Central memory CD8-positive, alpha-beta T cell (primary cell): ENCODE data around the gene MTHFD2L.

ENCODE experiments used
- ATAC-seq: fragments of 150-1000 bp; cut with Tn5 transposase; replicated peaks from 2 replicates; pipeline ENCODE4 v1.10.0; 2022; ENCODE audit warnings: mild to moderate bottlenecking, moderate FRiP score, moderate number of reproducible peaks; ENCODE audit not compliant: poor library complexity, severe bottlenecking; ENCODE audit errors: extremely low read depth
- DNase-seq, 2 donors: peaks; one replicate each; pipeline ENCODE4 v3.0.0; 2021; ENCODE audit warnings: low spot score in 2 of 2
- H3K27ac Mint-ChIP-seq: one replicate; pipeline ENCODE4 v1.8.0; 2022; ENCODE audit warnings: low read depth, mild to moderate bottlenecking, moderate library complexity, mixed read lengths
- H3K27me3 Mint-ChIP-seq: one replicate; pipeline ENCODE4 v1.8.0; 2022; ENCODE audit warnings: mixed read lengths
- H3K36me3 Mint-ChIP-seq: one replicate; pipeline ENCODE4 v1.8.0; 2022; ENCODE audit warnings: mild to moderate bottlenecking, moderate library complexity, mixed read lengths; ENCODE audit not compliant: insufficient read depth
- H3K4me1 Mint-ChIP-seq: one replicate; pipeline ENCODE4 v1.8.0; 2022; ENCODE audit warnings: mixed read lengths
- H3K4me3 Mint-ChIP-seq: one replicate; pipeline ENCODE4 v1.8.0; 2022; ENCODE audit warnings: mild to moderate bottlenecking, moderate library complexity, mixed read lengths
- H3K9me3 Mint-ChIP-seq: one replicate; pipeline ENCODE4 v1.8.0; 2022; ENCODE audit warnings: mixed read lengths

MTHFD2L gene

DNA sequence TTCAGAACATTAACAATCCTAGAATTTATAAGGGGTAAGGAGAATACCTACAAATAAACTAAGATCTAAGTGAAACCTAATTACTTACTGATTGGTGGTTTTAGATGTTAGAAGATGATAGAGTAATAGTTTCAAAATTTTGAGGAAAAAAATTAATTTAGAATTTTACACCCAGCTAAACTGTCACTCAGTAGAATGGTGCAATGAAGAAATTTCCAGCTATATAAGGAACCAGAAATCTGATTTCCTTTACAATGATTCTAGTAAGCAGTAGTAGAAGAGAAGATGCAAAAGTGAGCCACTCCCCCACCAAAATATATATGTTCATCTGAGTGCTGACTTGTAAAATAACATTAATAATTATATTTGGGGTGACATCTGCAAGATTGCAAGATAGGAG, 95.0 kb downstream of the MTHFD2L start:
- Mint-ChIP-seq H3K9me3 (peaks cover 20% of the 10 kb centered on the region), H3K4me3 (no peak overlapping the region), H3K27me3 (no peaks in the 10 kb centered on the region), H3K4me1 (no peaks in the 10 kb centered on the region), H3K36me3 (no peaks in the 10 kb centered on the region), H3K27ac (no peak overlapping the region)
- DNase-seq, result no peak
- ATAC-seq, result no peak

DNA sequence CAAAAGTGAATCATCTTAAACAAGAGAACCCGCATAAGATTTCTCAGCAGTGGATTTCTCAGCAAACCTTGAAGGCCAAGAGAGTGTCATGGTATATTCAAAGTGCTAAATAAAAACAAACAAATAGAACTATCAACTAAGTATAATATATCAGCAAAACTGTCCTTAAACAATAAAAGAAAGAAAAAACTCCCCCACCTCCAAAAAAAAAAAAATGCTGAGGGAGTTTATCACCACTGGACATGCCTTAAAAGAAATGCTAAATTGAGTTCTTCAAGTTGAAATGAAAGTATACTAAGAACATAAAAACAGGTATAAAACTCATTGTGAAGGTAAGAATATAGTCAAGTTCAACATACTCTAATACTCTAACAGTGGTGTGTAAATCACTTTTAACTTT, 96.5 kb downstream of the MTHFD2L start:
- no peak for DNase-seq
- Mint-ChIP-seq H3K27me3 (no peaks in the 10 kb centered on the region), H3K4me3 (no peak overlapping the region), H3K4me1 (no peaks in the 10 kb centered on the region), H3K36me3 (no peaks in the 10 kb centered on the region), H3K27ac (no peak overlapping the region), H3K9me3 (peaks cover 20% of the 10 kb centered on the region)
- no peak for ATAC-seq

DNA sequence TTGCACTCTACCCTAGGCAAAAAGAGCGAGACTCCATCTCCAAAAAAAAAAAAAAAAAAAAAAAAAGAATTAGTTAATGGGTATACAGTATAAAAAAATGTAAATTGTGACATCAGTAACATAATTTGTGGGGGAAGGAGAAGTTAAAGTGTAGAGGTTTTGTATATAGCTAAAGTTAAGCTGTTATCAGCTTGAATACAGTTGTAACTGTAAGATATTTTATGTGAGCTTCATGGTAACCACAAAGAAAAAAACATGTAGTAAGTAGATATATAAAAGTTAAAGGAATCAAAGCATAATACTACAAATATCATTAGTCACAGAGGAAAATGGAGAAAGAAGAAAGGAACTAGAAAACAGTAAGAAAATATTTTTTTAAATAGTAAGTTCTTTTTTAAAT, 97.2 kb downstream of the MTHFD2L start:
- no peaks in the 10 kb centered on the region for H3K36me3 Mint-ChIP-seq

DNA sequence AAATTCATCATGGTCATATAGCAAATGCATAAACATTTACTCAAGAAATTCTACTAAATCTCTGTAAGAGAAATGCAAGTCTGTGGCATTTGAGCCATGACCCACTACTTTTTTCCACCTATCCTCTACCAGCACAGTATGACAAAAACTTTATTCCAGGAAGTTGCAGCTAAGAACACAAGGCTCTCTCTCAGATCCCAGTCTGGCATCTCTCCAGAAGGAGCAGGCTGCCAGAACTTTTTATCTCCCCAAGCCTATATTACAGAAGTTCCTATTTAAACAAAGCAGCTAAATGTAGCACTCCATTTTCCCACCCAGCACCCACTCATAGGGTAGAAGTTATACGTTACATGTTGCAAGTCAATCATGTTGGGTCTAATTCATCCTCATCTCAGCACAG, 101.0 kb downstream of the MTHFD2L start:
- no peaks in the 10 kb centered on the region for H3K27me3 Mint-ChIP-seq
- no peaks in the 10 kb centered on the region for H3K4me1 Mint-ChIP-seq
- H3K36me3 Mint-ChIP-seq, result no peaks in the 10 kb centered on the region
- DNase-seq, result no peak
- H3K27ac Mint-ChIP-seq, result no peak overlapping the region
- no peak for ATAC-seq
- no peaks in the 10 kb centered on the region for H3K9me3 Mint-ChIP-seq
- no peak overlapping the region for H3K4me3 Mint-ChIP-seq

More for the DNA sequence above, 97.2 kb downstream of the MTHFD2L start:
- no peak overlapping the region for H3K27ac Mint-ChIP-seq
- no peaks in the 10 kb centered on the region for H3K27me3 Mint-ChIP-seq
- no peak for DNase-seq
- H3K4me1 Mint-ChIP-seq, result no peaks in the 10 kb centered on the region
- peaks cover 20% of the 10 kb centered on the region for H3K9me3 Mint-ChIP-seq
- no peak overlapping the region for H3K4me3 Mint-ChIP-seq
- no peak for ATAC-seq

DNA sequence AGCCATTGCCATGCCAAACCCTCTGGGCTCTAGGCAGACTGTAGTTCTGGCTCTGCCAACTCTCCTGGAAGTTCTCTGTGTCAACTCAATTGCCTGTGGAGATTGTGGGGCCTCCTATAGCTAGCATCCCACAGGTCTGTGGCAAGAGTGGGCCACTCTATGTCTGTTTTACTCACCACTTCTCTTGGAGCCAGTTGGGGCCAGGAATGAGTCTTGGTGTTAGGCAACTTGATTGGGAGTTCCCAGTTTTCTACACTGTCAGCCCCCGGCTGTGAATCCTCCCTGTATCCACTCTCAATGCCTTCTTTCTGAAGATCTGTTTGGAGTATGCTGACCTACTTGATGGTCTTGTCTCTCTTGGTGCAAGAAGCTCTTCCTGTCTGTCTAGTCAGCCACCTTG, 102.1 kb downstream of the MTHFD2L start:
- Mint-ChIP-seq H3K4me1 (no peaks in the 10 kb centered on the region), H3K27me3 (no peaks in the 10 kb centered on the region), H3K36me3 (no peaks in the 10 kb centered on the region), H3K9me3 (no peaks in the 10 kb centered on the region), H3K27ac (no peak overlapping the region), H3K4me3 (no peak overlapping the region)
- DNase-seq (no peak), ATAC-seq (no peak)

DNA sequence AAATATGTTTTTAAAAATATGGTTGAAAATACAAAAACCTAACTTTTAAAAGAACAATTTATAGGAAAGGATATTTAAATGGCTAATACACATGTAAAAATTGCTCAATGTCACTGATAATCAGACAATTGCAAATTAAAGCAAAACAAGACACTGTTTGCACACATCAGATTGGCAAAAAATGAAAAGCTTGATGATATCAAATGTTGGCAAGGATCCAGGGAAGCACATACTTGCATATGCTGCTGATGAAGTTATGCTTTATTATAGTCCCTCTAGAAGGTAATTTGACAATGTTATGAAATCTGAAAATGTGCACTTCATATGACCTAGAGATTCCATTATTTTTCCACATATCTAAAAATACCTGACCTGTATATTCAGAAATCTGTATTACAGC, 104.6 kb downstream of the MTHFD2L start:
- ATAC-seq, result no peak
- no peaks in the 10 kb centered on the region for H3K27me3 Mint-ChIP-seq
- H3K9me3 Mint-ChIP-seq, result no peaks in the 10 kb centered on the region
- DNase-seq, result no peak
- H3K27ac Mint-ChIP-seq, result no peak overlapping the region
- H3K4me1 Mint-ChIP-seq, result no peaks in the 10 kb centered on the region
- H3K4me3 Mint-ChIP-seq, result no peak overlapping the region
- no peaks in the 10 kb centered on the region for H3K36me3 Mint-ChIP-seq

DNA sequence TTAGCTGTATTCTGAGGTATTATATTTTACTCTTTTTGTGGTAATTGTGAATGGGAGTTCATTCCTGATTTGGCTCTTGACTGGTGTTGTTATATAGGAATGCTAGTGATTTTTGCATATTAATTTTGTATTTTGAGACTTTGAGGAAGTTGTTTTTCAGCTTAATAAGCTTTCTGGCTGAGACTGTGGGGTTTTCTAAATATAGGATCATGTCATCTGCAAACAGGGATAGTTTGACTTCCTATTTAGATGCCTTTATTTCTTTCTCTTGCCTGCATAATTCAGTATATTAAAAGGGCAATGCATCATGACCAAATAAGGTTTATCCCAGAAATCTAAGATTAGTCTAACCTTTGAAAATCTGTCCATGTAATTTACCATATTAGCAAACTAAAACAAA, 105.6 kb downstream of the MTHFD2L start:
- ATAC-seq, result no peak
- no peaks in the 10 kb centered on the region for H3K9me3 Mint-ChIP-seq
- H3K36me3 Mint-ChIP-seq, result no peaks in the 10 kb centered on the region
- no peak for DNase-seq
- H3K27me3 Mint-ChIP-seq, result no peaks in the 10 kb centered on the region
- no peaks in the 10 kb centered on the region for H3K4me1 Mint-ChIP-seq
- no peak overlapping the region for H3K27ac Mint-ChIP-seq
- H3K4me3 Mint-ChIP-seq, result no peak overlapping the region

DNA sequence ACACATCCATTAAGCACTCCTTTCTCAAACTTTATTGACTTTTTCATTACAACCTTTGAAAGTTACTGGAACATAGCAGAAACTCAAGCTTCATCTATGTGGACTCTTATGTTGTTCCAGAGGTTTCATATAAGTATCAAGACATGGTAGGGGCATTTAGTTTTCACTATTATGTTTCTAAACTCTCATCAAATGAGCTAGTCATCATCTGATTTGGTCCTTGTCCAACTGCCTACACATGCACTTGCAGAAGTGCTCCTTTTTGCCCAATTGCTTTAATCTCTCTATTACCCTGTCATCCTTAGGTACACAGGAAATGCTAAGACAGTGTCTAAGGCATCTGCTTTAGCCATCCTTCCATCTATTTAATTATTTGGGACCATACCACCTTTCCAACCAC, 108.2 kb downstream of the MTHFD2L start:
- DNase-seq, result no peak
- no peak overlapping the region for H3K4me3 Mint-ChIP-seq
- no peaks in the 10 kb centered on the region for H3K4me1 Mint-ChIP-seq
- no peak for ATAC-seq
- no peaks in the 10 kb centered on the region for H3K27me3 Mint-ChIP-seq
- no peak overlapping the region for H3K27ac Mint-ChIP-seq
- H3K36me3 Mint-ChIP-seq, result no peaks in the 10 kb centered on the region
- no peaks in the 10 kb centered on the region for H3K9me3 Mint-ChIP-seq

DNA sequence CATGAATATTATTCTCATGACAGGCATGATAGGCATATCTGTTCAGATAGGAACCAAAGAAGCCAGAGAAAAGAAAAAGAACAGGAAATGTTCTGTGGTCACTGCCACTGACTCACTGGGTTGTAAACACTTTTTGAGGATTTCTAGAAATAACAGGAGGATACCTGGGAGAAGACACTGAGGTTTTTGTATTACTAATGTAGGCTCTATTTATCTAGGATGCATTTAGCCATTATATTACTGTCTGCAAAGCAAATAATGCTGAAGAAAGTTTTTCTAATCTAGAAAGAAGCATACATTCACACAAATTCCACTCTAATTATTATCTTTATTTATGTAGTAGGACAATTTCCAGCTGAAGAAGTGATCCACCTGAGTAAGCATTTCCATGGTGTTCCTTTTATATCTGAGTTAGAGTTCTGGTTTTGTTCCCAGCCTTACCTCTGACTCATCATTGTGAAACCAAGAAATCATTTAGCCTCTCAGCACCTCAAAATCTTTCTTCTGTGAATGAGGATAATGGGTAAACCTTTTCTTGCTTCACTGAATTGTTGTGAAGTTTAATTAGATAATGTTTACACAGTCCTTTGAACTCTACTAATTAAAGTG, 110.2 kb downstream of the MTHFD2L start:
- DNase-seq (no peak), ATAC-seq (no peak)

DNA sequence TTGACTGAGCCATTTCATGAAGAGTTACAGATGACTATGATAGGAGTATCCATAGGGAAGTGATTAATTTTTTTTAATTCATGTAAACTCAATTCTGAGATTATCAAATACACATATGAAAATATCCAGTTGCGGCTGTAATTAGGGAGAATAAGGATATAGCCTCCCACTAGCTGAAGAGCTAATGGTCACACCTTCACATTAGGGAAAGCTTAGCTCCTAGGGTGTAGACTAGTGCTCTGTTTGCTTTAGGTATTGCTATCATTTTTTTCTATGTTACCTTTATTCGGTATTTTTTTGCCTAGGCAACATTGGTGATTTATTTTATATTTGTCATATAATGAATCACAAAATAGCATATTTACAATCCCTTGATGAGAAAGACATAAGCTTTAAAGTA, 110.7 kb downstream of the MTHFD2L start:
- Mint-ChIP-seq H3K9me3 (no peaks in the 10 kb centered on the region), H3K27me3 (no peaks in the 10 kb centered on the region)

More for the DNA sequence above, 110.2 kb downstream of the MTHFD2L start:
- Mint-ChIP-seq H3K36me3 (no peaks in the 10 kb centered on the region), H3K9me3 (no peaks in the 10 kb centered on the region), H3K27me3 (no peaks in the 10 kb centered on the region), H3K27ac (no peak overlapping the region), H3K4me3 (no peak overlapping the region), H3K4me1 (no peaks in the 10 kb centered on the region)

DNA sequence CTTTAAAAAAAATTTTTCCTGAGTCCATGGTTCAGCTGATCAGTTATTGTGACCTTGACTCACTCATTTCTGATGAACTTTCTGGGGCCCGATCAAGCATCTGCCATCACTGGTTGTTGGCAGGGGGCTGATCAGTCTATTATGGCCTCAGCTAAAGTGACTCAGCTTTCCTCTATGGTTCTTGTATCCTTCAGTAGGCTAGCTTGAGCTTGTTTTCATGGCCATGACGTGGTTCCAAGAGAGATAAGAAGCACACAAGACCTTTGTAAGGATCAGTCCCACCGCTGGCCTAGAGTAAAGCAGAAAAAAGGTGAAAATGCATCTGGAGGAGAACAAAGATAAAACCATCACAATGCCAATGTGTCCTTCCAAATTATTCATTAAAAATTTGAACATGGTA, 120.6 kb downstream of the MTHFD2L start:
- Mint-ChIP-seq H3K4me1 (no peaks in the 10 kb centered on the region), H3K27ac (no peak overlapping the region), H3K27me3 (no peaks in the 10 kb centered on the region), H3K9me3 (no peaks in the 10 kb centered on the region), H3K36me3 (no peaks in the 10 kb centered on the region), H3K4me3 (no peak overlapping the region)
- no peak for DNase-seq
- no peak for ATAC-seq

More for the DNA sequence above, 110.7 kb downstream of the MTHFD2L start:
- no peak overlapping the region for H3K27ac Mint-ChIP-seq
- DNase-seq (no peak), ATAC-seq (no peak)
- no peaks in the 10 kb centered on the region for H3K36me3 Mint-ChIP-seq
- H3K4me3 Mint-ChIP-seq, result no peak overlapping the region
- no peaks in the 10 kb centered on the region for H3K4me1 Mint-ChIP-seq

DNA sequence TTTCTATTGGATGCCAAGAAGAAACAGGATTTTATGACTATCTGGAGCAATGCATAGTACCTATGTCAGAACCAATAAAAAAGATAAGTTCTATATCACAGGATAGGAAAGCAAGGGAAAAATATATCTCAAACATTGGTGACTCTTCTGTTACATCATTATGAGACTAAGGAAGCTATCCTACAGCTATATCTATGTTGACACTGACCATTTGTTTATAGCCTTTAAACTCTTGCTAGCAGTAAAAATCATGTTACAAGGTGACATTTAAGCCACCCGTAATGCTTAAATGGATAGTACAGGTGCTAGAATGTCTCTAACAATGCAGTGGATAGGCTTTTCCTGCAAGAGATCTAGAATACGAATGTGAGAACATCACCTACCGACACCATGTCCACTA, 121.8 kb downstream of the MTHFD2L start:
- no peak for ATAC-seq
- no peak for DNase-seq
- Mint-ChIP-seq H3K27me3 (no peaks in the 10 kb centered on the region), H3K4me3 (no peak overlapping the region), H3K27ac (no peak overlapping the region), H3K4me1 (no peaks in the 10 kb centered on the region), H3K9me3 (no peaks in the 10 kb centered on the region), H3K36me3 (no peaks in the 10 kb centered on the region)

DNA sequence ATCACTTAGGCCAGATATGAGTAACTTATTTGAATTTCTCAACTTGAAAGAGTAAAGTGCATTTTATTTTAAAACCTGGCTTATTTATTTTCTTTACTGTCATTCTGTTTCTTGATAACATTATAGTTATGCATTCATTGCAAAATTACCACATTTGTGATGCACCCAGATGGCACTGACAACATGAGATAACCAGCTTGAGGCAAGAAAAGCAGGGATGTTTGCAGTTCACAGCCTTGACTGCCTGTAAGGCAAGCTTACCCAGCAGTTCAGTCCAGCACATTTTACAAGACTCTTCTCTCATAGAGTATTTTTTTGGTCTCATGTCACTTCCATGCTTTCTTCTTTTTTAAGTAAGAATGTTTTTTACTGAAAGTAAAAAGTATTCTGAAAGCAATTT, 125.0 kb downstream of the MTHFD2L start:
- Mint-ChIP-seq H3K9me3 (no peaks in the 10 kb centered on the region), H3K27me3 (no peaks in the 10 kb centered on the region), H3K36me3 (no peaks in the 10 kb centered on the region), H3K4me1 (no peaks in the 10 kb centered on the region), H3K27ac (no peak overlapping the region), H3K4me3 (no peak overlapping the region)
- DNase-seq (no peak), ATAC-seq (no peak)

DNA sequence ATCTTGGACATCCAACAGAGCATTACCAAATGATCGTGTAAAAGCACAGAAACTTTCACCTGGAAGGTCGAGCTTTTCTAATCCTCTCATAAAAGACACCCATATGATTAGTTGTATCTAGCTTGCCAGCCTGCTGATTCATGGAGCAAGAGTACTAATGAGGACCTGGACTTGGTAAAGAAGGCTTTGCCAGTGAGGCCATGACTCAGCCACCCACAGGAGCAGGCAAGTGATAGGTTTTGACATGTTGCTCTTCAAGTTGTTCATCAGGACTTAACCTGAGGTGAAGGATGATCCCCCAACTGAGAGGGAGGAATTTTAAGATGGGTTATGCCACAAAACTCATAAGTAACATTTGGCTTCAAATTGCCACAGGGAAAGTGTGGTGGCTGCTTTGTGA, 125.7 kb downstream of the MTHFD2L start:
- no peak overlapping the region for H3K4me3 Mint-ChIP-seq
- no peak for DNase-seq
- H3K9me3 Mint-ChIP-seq, result no peaks in the 10 kb centered on the region
- no peaks in the 10 kb centered on the region for H3K27me3 Mint-ChIP-seq
- no peaks in the 10 kb centered on the region for H3K36me3 Mint-ChIP-seq
- no peaks in the 10 kb centered on the region for H3K4me1 Mint-ChIP-seq
- H3K27ac Mint-ChIP-seq, result no peak overlapping the region
- no peak for ATAC-seq
